ENCODE results near the gene MAML3. TPM values are rescaled to one million over a fixed set of nuclear protein-coding genes. Genes with fewer than 3 reads are reported as not detected.

MAML3 gene
- 9.4 to 11.1 TPM (median 10.7 TPM) in 5 replicates for total RNA-seq (2022; extraction: Qiagen RNA extraction; ENCODE audit: low read depth)

DNA sequence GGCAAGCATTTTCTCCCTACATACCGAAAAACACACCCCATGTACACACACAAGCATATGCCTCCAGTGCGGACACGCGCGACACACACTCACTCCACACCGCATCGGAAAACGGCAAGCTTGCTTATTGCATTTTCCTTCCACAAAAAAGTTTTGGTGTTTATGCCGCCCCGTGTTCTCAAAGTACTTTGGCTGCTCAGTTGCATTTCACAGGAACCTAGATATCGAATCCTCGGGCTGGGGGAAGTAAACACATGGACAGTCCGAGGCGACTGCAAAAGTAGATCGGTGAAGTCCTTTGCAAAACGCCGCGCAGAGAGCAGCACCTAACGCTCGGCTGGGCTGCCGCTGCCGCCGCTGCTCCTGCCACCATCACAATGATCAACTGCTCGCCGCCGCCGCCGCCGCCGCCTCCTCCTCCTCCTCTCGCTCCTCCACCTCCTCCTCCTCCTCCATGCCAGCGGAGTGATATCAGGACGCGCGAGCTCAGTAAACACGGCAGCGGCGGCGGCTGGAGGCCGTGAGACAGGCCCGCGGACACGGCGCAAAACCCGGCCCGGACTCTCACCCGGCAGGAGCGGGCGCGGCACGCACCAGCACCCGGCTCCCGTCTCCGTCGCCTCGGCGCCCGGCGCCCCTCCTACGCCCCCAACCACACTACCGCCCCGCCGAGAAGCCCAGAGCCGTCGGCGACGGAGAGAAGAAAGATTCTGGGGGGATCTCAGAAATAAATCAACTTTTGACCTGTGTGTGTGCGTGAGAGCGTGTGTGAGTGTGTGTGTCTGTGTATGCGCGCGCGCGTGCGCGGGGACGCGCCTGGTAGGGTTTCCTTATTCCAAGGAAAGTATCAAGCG is at the start of gene MAML3:
Gene MAML3 (minus strand): TSS at position 467 of the 854 bp plus-strand sequence. CDS start 857 bp downstream, outside the sequence.

Other genes starting within 250 kb of the MAML3 start
- 19.7 to 36.7 TPM (median 31.5 TPM) in 5 replicates for gene SCOC, start 219.5 kb upstream of the MAML3 start, total RNA-seq (2022; extraction: Qiagen RNA extraction; ENCODE audit: low read depth)